Naive thymus-derived CD4-positive, alpha-beta T cell (primary cell): Measurements from ENCODE around the gene IER5L. TPM values are rescaled to one million over a fixed set of nuclear protein-coding genes. Genes with fewer than 3 reads are reported as not detected.

Experiments used
- ATAC-seq: fragments of 150-1000 bp; cut with Tn5 transposase; 2 replicates; pipeline ENCODE4 v1.10.0; 2021; ENCODE audit warnings: mild to moderate bottlenecking, moderate library complexity
- CTCF ChIA-PET: fragments of 350-600 bp; sonication (Branson Sonifier 250); formaldehyde crosslinking; loops from one replicate; lab custom pipeline; 2021; ENCODE audit warnings: antibody characterized with exemption; lab: Charles Lee
- POLR2A ChIA-PET: fragments of 350-600 bp; sonication (Branson Sonifier 250); formaldehyde crosslinking; loops from one replicate; lab custom pipeline; 2021; ENCODE audit warnings: antibody characterized with exemption, inconsistent platforms; lab: Charles Lee
- DNase-seq, 9 donors: peaks; one replicate each; pipeline versions ENCODE4 v3.0.0 to v3.0.0-alpha.2; 2020 to 2022; ENCODE audit warnings: mixed read lengths in 1 of 9
- H3K27ac ChIP-seq: one replicate; pipeline ENCODE4 v1.7.0; 2013; ENCODE audit warnings: mild to moderate bottlenecking, low read depth, low read length, moderate library complexity
- H3K27me3 ChIP-seq, 2 donors: one replicate each; pipeline ENCODE4 v1.7.0; 2013; ENCODE audit warnings: low read length in 2 of 2, mild to moderate bottlenecking in 2 of 2, moderate library complexity in 2 of 2; ENCODE audit not compliant: control insufficient read depth in 2 of 2, insufficient read depth in 2 of 2
- H3K36me3 ChIP-seq, 3 experiments: 1 replicate in 2 of 3; 2 replicates in 1 of 3; pipeline ENCODE4 v1.7.0; 2013; ENCODE audit warnings: low read length in 3 of 3, mild to moderate bottlenecking in 3 of 3, moderate library complexity in 1 of 3; ENCODE audit not compliant: insufficient read depth in 3 of 3, control insufficient read depth in 2 of 3
- H3K4me1 ChIP-seq, 2 donors: one replicate each; pipeline ENCODE4 v1.7.0; 2013; ENCODE audit warnings: low read length in 2 of 2, mild to moderate bottlenecking in 2 of 2, moderate library complexity in 1 of 2; ENCODE audit not compliant: control insufficient read depth in 2 of 2, insufficient read depth in 2 of 2
- H3K4me3 ChIP-seq: 2 replicates; pipeline ENCODE4 v1.7.0; 2013; ENCODE audit warnings: mild to moderate bottlenecking, low read length
- H3K9me3 ChIP-seq, 3 experiments: 1 replicate in 2 of 3; 2 replicates in 1 of 3; pipeline ENCODE4 v1.7.0; 2013; ENCODE audit warnings: low read length in 3 of 3; ENCODE audit not compliant: control insufficient read depth in 2 of 3
- H3K27ac Mint-ChIP-seq, 9 donors: one replicate each; pipeline ENCODE4 v1.8.0; 2020 to 2022; ENCODE audit warnings: mixed read lengths in 9 of 9, mild to moderate bottlenecking in 8 of 9, moderate library complexity in 5 of 9, inconsistent platforms in 2 of 9
- H3K27me3 Mint-ChIP-seq, 5 donors: one replicate each; pipeline ENCODE4 v1.8.0; 2021 to 2022; ENCODE audit warnings: mixed read lengths in 5 of 5, mild to moderate bottlenecking in 1 of 5
- H3K36me3 Mint-ChIP-seq, 5 donors: one replicate each; pipeline ENCODE4 v1.8.0; 2020 to 2022; ENCODE audit warnings: mixed read lengths in 5 of 5, mild to moderate bottlenecking in 3 of 5, inconsistent platforms in 1 of 5
- H3K4me1 Mint-ChIP-seq, 7 donors: one replicate each; pipeline ENCODE4 v1.8.0; 2020 to 2022; ENCODE audit warnings: mixed read lengths in 7 of 7, mild to moderate bottlenecking in 3 of 7, inconsistent platforms in 1 of 7
- H3K4me3 Mint-ChIP-seq, 10 donors: one replicate each; pipeline ENCODE4 v1.8.0; 2020 to 2022; ENCODE audit warnings: mild to moderate bottlenecking in 10 of 10, mixed read lengths in 10 of 10, moderate library complexity in 6 of 10, inconsistent platforms in 2 of 10
- H3K9me3 Mint-ChIP-seq, 11 donors: one replicate each; pipeline ENCODE4 v1.8.0; 2020 to 2022; ENCODE audit warnings: mixed read lengths in 11 of 11, mild to moderate bottlenecking in 4 of 11, inconsistent platforms in 1 of 11, moderate library complexity in 1 of 11
- intact Hi-C, 2 donors: fragments of 100-400 bp; cut with micrococcal nuclease; formaldehyde crosslinking; loops; one replicate each; pipeline ENCODE4 v1.15.1; 2023
- polyA plus RNA-seq, 2 donors: library from polyadenylated mRNA; unstranded; fragments of 300-500 nt; fragmentation: Illumina TruSeq; gene quantifications; one replicate each; pipeline ENCODE4 v1.2.3, GENCODE V29; 2021
- total RNA-seq, 6 experiments: library from RNA in 5 of 6; stranded (reverse) in 5 of 6; gene quantifications; 1 replicate in 5 of 6; 2 replicates in 1 of 6; pipeline ENCODE4 v1.2.3 and lab custom pipeline; 2021 to 2026

The IER5L gene
- total and polyA plus RNA-seq, 7 experiments from 2014 or later = 0.08 to 6.8 (median 3.7) TPM; not detected in 1

GRCh38 chr9:129218272-129218625, 40.2 kb upstream of the IER5L start:
- H3K36me3 ChIP-seq = no peaks in the 10 kb centered on the region
- ATAC-seq (no peak), DNase-seq (no peak)
- no peaks in the 10 kb centered on the region for H3K36me3 Mint-ChIP-seq
- peaks cover 9 to 27% (median 17%) of the 10 kb centered on the region in 7 donors for H3K4me1 Mint-ChIP-seq
- peaks cover 14 to 15% of the 10 kb centered on the region in 2 donors for H3K4me1 ChIP-seq
- no peak overlapping the region for H3K27ac ChIP-seq
- POLR2A ChIA-PET = interaction anchor here (1.4 kb wide), 1 partner anchor 18 kb away, joined by 5 read pairs; no protein-coding TSS in a partner anchor
- peak overlapping the region in 1 of 9 donors; percentile 22 for H3K27ac Mint-ChIP-seq
- no peaks in the 10 kb centered on the region for H3K9me3 ChIP-seq
- no peak overlapping the region for H3K4me3 ChIP-seq
- H3K4me3 Mint-ChIP-seq = peak overlapping the region in 2 of 10 donors; percentile 45 to 70
- CTCF ChIA-PET = no interaction called here
- H3K9me3 Mint-ChIP-seq = no peaks in the 10 kb centered on the region
- H3K27me3 ChIP-seq = no peaks in the 10 kb centered on the region
- intact Hi-C loops = no loop called here
- no peaks in the 10 kb centered on the region for H3K27me3 Mint-ChIP-seq

- ChIA-PET POLR2A (interaction anchor here (0.8 to 2.4 kb wide), 2 partner anchors 19 to 24 kb away, joined by 3 to 6 read pairs; no protein-coding TSS in a partner anchor), CTCF (no interaction called here)
- H3K36me3 Mint-ChIP-seq = no peaks in the 10 kb centered on the region
- Histone ChIP-seq H3K36me3 (no peaks in the 10 kb centered on the region), H3K27ac (no peak overlapping the region), H3K9me3 (no peaks in the 10 kb centered on the region), H3K4me3 (no peak overlapping the region), H3K27me3 (no peaks in the 10 kb centered on the region), H3K4me1 (peaks cover 1 to 10% of the 10 kb centered on the region in 2 donors)
- DNase-seq = no peak
- intact Hi-C loops = no loop called here
- no peaks in the 10 kb centered on the region for H3K9me3 Mint-ChIP-seq
- H3K27ac Mint-ChIP-seq = no peak overlapping the region
- H3K4me1 Mint-ChIP-seq = peaks cover 4 to 24% (median 17%) of the 10 kb centered on the region in 7 donors
- H3K27me3 Mint-ChIP-seq = no peaks in the 10 kb centered on the region
- no peak for ATAC-seq
- H3K4me3 Mint-ChIP-seq = no peak overlapping the region
Observed at GRCh38 chr9:129213551-129213950, 35.5 kb upstream of the IER5L start.

GRCh38 chr9:129211686-129212085, 33.6 kb upstream of the IER5L start:
- Mint-ChIP-seq H3K9me3 (no peaks in the 10 kb centered on the region), H3K4me1 (peaks cover 18 to 39% (median 34%) of the 10 kb centered on the region in 7 donors), H3K36me3 (peaks cover 0 to 4% (median 0%) of the 10 kb centered on the region in 5 donors), H3K27ac (no peak overlapping the region), H3K27me3 (no peaks in the 10 kb centered on the region), H3K4me3 (no peak overlapping the region)
- Histone ChIP-seq H3K27me3 (no peaks in the 10 kb centered on the region), H3K4me3 (no peak overlapping the region), H3K4me1 (peaks cover 17 to 29% of the 10 kb centered on the region in 2 donors), H3K27ac (no peak overlapping the region), H3K36me3 (no peaks in the 10 kb centered on the region), H3K9me3 (no peaks in the 10 kb centered on the region)
- POLR2A ChIA-PET = interaction anchor here (1.7 to 2.4 kb wide), 4 partner anchors 16 to 34 kb away, joined by 5 to 7 read pairs (median 6); partner anchors contain the start of gene IER5L
- ATAC-seq = no peak
- intact Hi-C loops = no loop called here
- CTCF ChIA-PET = no interaction called here
- no peak for DNase-seq

GRCh38 chr9:129210125-129210524, 32.1 kb upstream of the IER5L start:
- no peak overlapping the region for H3K4me3 ChIP-seq
- Mint-ChIP-seq H3K4me3 (peak overlapping the region in 1 of 10 donors; percentile 19), H3K4me1 (peaks cover 20 to 48% (median 38%) of the 10 kb centered on the region in 7 donors), H3K9me3 (no peaks in the 10 kb centered on the region), H3K36me3 (peaks cover 0 to 5% (median 0%) of the 10 kb centered on the region in 5 donors), H3K27ac (no peak overlapping the region), H3K27me3 (no peaks in the 10 kb centered on the region)
- no peak overlapping the region for H3K27ac ChIP-seq
- DNase-seq (no peak), ATAC-seq (no peak)
- peaks cover 21 to 35% of the 10 kb centered on the region in 2 donors for H3K4me1 ChIP-seq
- ChIA-PET CTCF (no interaction called here), POLR2A (interaction anchor here (0.7 to 7.4 kb wide), 3 partner anchors 26 to 125 kb away, joined by 4 to 58 read pairs (median 7); partner anchors contain the start of gene IER5L)
- H3K9me3 ChIP-seq = no peaks in the 10 kb centered on the region
- intact Hi-C loops = no loop called here
- H3K36me3 ChIP-seq = no peaks in the 10 kb centered on the region
- no peaks in the 10 kb centered on the region for H3K27me3 ChIP-seq

- H3K9me3 ChIP-seq = no peaks in the 10 kb centered on the region
- intact Hi-C loops = loop anchor here in 1 of 2 donors (10.0 kb wide), 1 partner anchor 115 kb away; no protein-coding TSS in a partner anchor
- no peak overlapping the region for H3K4me3 ChIP-seq
- H3K27ac ChIP-seq = no peak overlapping the region
- ATAC-seq (no peak), DNase-seq (no peak)
- no peaks in the 10 kb centered on the region for H3K27me3 ChIP-seq
- no peaks in the 10 kb centered on the region for H3K36me3 ChIP-seq
- Mint-ChIP-seq H3K9me3 (no peaks in the 10 kb centered on the region), H3K36me3 (peaks cover 0 to 5% (median 0%) of the 10 kb centered on the region in 5 donors), H3K4me1 (peaks cover 20 to 48% (median 36%) of the 10 kb centered on the region in 7 donors), H3K27ac (peak overlapping the region in 2 of 9 donors; percentile 81 to 89), H3K4me3 (peak overlapping the region in 6 of 10 donors; percentile 19 to 85 (median 72)), H3K27me3 (no peaks in the 10 kb centered on the region)
- POLR2A ChIA-PET = interaction anchor here (2.0 to 7.4 kb wide), 2 partner anchors 26 to 32 kb away, joined by 7 to 58 read pairs; partner anchors contain the start of gene IER5L
- CTCF ChIA-PET = no interaction called here
- peaks cover 21 to 35% of the 10 kb centered on the region in 2 donors for H3K4me1 ChIP-seq
Observed at GRCh38 chr9:129209580-129209979, 31.5 kb upstream of the IER5L start.

GRCh38 chr9:129209109-129209508, 31.0 kb upstream of the IER5L start:
- H3K9me3 Mint-ChIP-seq = no peaks in the 10 kb centered on the region
- H3K4me3 Mint-ChIP-seq = peak overlapping the region in 9 of 10 donors; percentile 48 to 85 (median 73)
- no peak for DNase-seq
- peak overlapping the region; percentile 54 for H3K27ac ChIP-seq
- no peak for ATAC-seq
- ChIA-PET CTCF (no interaction called here), POLR2A (interaction anchor here (2.0 to 7.4 kb wide), 2 partner anchors 27 to 31 kb away, joined by 7 to 58 read pairs; partner anchors contain the start of gene IER5L)
- peak overlapping the region in 8 of 9 donors; percentile 21 to 89 (median 80) for H3K27ac Mint-ChIP-seq
- intact Hi-C loops = loop anchor here in 1 of 2 donors (10.0 kb wide), 1 partner anchor 116 kb away; no protein-coding TSS in a partner anchor
- no peaks in the 10 kb centered on the region for H3K27me3 Mint-ChIP-seq
- no peaks in the 10 kb centered on the region for H3K9me3 ChIP-seq
- H3K4me3 ChIP-seq = peak overlapping the region; percentile 37
- H3K36me3 Mint-ChIP-seq = peaks cover 0 to 5% (median 0%) of the 10 kb centered on the region in 5 donors
- H3K4me1 Mint-ChIP-seq = peaks cover 20 to 48% (median 36%) of the 10 kb centered on the region in 7 donors
- peaks cover 21 to 35% of the 10 kb centered on the region in 2 donors for H3K4me1 ChIP-seq
- H3K36me3 ChIP-seq = no peaks in the 10 kb centered on the region
- no peaks in the 10 kb centered on the region for H3K27me3 ChIP-seq
